K562 (cell line): ENCODE data around the gene WFIKKN1. TPM values are rescaled to one million over a fixed set of nuclear protein-coding genes. Genes with fewer than 3 reads are reported as not detected.
A peak's percentile ranks its signal among the peaks of the same experiment; 100 is the strongest.

ENCODE experiments used
- ATAC-seq: fragments of 200-7000 bp; cut with Tn5 transposase; 3 replicates; pipeline ENCODE4 v1.9.1; 2020; ENCODE audit warnings: moderate library complexity
- BruUV-seq: library from RNA; stranded (reverse); fragments of 400-500 nt; replicated peaks from 2 replicates; lab custom pipeline; 2021; lab: Mats Ljungman, UMichigan
- CTCF ChIA-PET: fragments of 300-600 bp; formaldehyde crosslinking; extraction: SDS; loops from one replicate; lab custom pipeline; 2021; ENCODE audit warnings: low intra/inter-chr PET ratio; lab: Yijun Ruan, JAX
- POLR2A ChIA-PET: fragments of 300-600, 350-650 bp; sonication (Branson Sonifier 250); formaldehyde crosslinking; extraction: SDS; loops from one replicate; lab custom pipeline; 2021; ENCODE audit warnings: antibody characterized with exemption, inconsistent platforms; lab: Yijun Ruan, JAX
- DNase-seq, 4 experiments: peaks; one replicate each; pipeline versions ENCODE4 v3.0.0 to v3.0.0-alpha.2; 2011 to 2018; ENCODE audit warnings: low spot score in 3 of 4, mixed read lengths in 3 of 4; ENCODE audit errors: extremely low read depth in 1 of 4
- FAIRE-seq: peaks from 2 replicates; lab custom pipeline; 2011; peaks lifted over from hg19 to GRCh38; lab: Jason Lieb, UNC
- H2AFZ ChIP-seq: 2 replicates; pipeline ENCODE4 v1.6.0; 2011; ENCODE audit warnings: low read depth, low read length, control low read depth, inconsistent platforms
- H3K27ac ChIP-seq: fragments of 200-600 bp; 3 replicates; pipeline ENCODE4 v1.8.0; 2011; ENCODE audit warnings: low read depth, mild to moderate bottlenecking, control low read depth, inconsistent platforms, low read length, moderate library complexity, mixed read lengths; ENCODE audit errors: extremely low read depth
- H3K27me3 ChIP-seq, 2 experiments: fragments of 300-600 bp in 1 of 2; 2 replicates in 1 of 2; 3 replicates in 1 of 2; pipeline versions ENCODE4 v1.6.0 to v1.8.0; 2011; ENCODE audit warnings: inconsistent platforms in 2 of 2, low read length in 2 of 2, mild to moderate bottlenecking in 1 of 2, mixed read lengths in 1 of 2, moderate library complexity in 1 of 2; ENCODE audit not compliant: control insufficient read depth in 2 of 2, insufficient read depth in 2 of 2
- H3K36me3 ChIP-seq: fragments of 300-600 bp; 3 replicates; pipeline ENCODE4 v1.8.0; 2011; ENCODE audit warnings: mild to moderate bottlenecking, low read length, inconsistent platforms; ENCODE audit not compliant: control insufficient read depth, insufficient read depth
- H3K4me1 ChIP-seq, 2 experiments: fragments of 200-600 bp in 1 of 2; replicated peaks in 1 of 2; 2 replicates in 1 of 2; 3 replicates in 1 of 2; pipeline versions ENCODE4 v1.5.1 to v1.8.0; 2011; ENCODE audit warnings: inconsistent platforms in 2 of 2, low read length in 2 of 2, mild to moderate bottlenecking in 1 of 2, mixed read lengths in 1 of 2, moderate library complexity in 1 of 2; ENCODE audit not compliant: control insufficient read depth in 2 of 2, insufficient read depth in 2 of 2
- H3K4me2 ChIP-seq: 2 replicates; pipeline ENCODE4 v1.6.1; 2011; ENCODE audit warnings: low read length, control low read depth, inconsistent platforms, mixed read lengths; ENCODE audit not compliant: insufficient read depth
- H3K4me3 ChIP-seq: fragments of 200-600 bp; sonication (generic), shearing (Covaris generic); 2 replicates; pipeline ENCODE4 v1.5.1; 2016; ENCODE audit warnings: control low read depth, inconsistent platforms
- H3K79me2 ChIP-seq: fragments of 200-600 bp; 3 replicates; pipeline ENCODE4 v1.8.0; 2011; ENCODE audit warnings: low read length, inconsistent platforms; ENCODE audit not compliant: control insufficient read depth, insufficient read depth
- H3K9ac ChIP-seq, 2 experiments: 2 replicates each; pipeline versions ENCODE4 v1.6.0 to v1.6.1; 2011; ENCODE audit warnings: low read depth in 2 of 2, low read length in 2 of 2, control low read depth in 1 of 2, inconsistent platforms in 1 of 2, mild to moderate bottlenecking in 1 of 2, mixed read lengths in 1 of 2; ENCODE audit not compliant: insufficient read depth in 1 of 2
- H3K9me1 ChIP-seq: one replicate; pipeline ENCODE4 v1.6.0; 2011; ENCODE audit warnings: inconsistent platforms, mild to moderate bottlenecking, low read length, moderate library complexity; ENCODE audit not compliant: control insufficient read depth, insufficient read depth
- H3K9me3 ChIP-seq: replicated peaks from 2 replicates; pipeline ENCODE4 v1.5.1; 2011; ENCODE audit warnings: low read depth, low read length, inconsistent platforms; ENCODE audit not compliant: control insufficient read depth, insufficient read depth
- H4K20me1 ChIP-seq: replicated peaks from 2 replicates; pipeline ENCODE4 v1.6.1; 2011; ENCODE audit warnings: low read length, inconsistent platforms, mixed read lengths; ENCODE audit not compliant: control insufficient read depth, insufficient read depth
- EGR1 ChIP-seq: fragments of 450-650 bp; conservative IDR thresholded peaks from 2 replicates; pipeline ENCODE4 v1.6.1; 2017; ENCODE audit warnings: mild to moderate bottlenecking
- POLR2B ChIP-seq: fragments of 450-650 bp; IDR thresholded peaks from 2 replicates; pipeline ENCODE4 v1.6.1; 2018; ENCODE audit warnings: low read depth; ENCODE audit not compliant: partially characterized antibody
- RBM22 ChIP-seq: fragments of 200-400 bp; formaldehyde crosslinking; IDR thresholded peaks from 2 replicates; pipeline ENCODE4 v1.6.1; 2018; ENCODE audit warnings: low read length, low read depth; ENCODE audit not compliant: poor library complexity, severe bottlenecking
- TFAP4 ChIP-seq: sonication (generic); formaldehyde crosslinking; IDR thresholded peaks from 2 replicates; pipeline ENCODE4 v1.8.0; 2022; ENCODE audit warnings: missing genetic modification reagents, mild to moderate bottlenecking, moderate library complexity, borderline replicate concordance
- ZNF311 ChIP-seq: fragments of 250-450 bp; sonication (Bioruptor Pico); IDR thresholded peaks from 2 replicates; pipeline ENCODE4 v1.4.0; 2020; ENCODE audit warnings: mild to moderate bottlenecking, moderate library complexity
- WGBS: fragments of 100-300 bp; shearing (Covaris generic); methylation state at CpG from one replicate; pipeline ENCODE4 v1.1.6; 2016; ENCODE audit warnings: low coverage, mixed read lengths; ENCODE audit not compliant: insufficient coverage; ENCODE audit errors: missing lambda C conversion rate; 5-methylcytosine and 5-hydroxymethylcytosine counted together
- in situ Hi-C: fragments of 300-500 bp; cut with MboI; formaldehyde crosslinking; loops from 4 replicates; pipeline ENCODE4 v1.15.0; 2018; ENCODE audit warnings: inconsistent platforms, mixed read lengths
- intact Hi-C: fragments of 100-400 bp; cut with micrococcal nuclease; formaldehyde crosslinking; loops from 2 replicates; pipeline ENCODE4 v1.14.2; 2022
- polyA plus RNA-seq, 8 experiments: library from polyadenylated mRNA; depleted of rRNA in 4 of 8; stranded (reverse) in 5 of 8; unstranded in 3 of 8; fragments of >200 nt; fragmentation: Nextera tagmentation in 2 of 8; fragmentation: Illumina TruSeq in 1 of 8; extraction: Ambion mirVana in 2 of 8; extraction: Trizol in 1 of 8; gene quantifications; 2 replicates each; pipeline versions ENCODE4 v1.2.1 to v1.2.3, GENCODE V29; 2011 to 2014; ENCODE audit warnings: inconsistent platforms in 1 of 8, missing spikeins in 1 of 8
- total RNA-seq, 7 experiments: library from RNA; depleted of rRNA in 6 of 7; stranded (reverse); fragments of >200 nt in 6 of 7; fragmentation: Illumina TruSeq in 2 of 7; extraction: Trizol in 2 of 7; gene quantifications; 2 replicates each; pipeline versions ENCODE4 v1.2.1 to v1.2.3, GENCODE V29; 2011 to 2021; ENCODE audit warnings: low replicate concordance in 1 of 7

WFIKKN1 gene
- total and polyA plus RNA-seq, 9 of the 15 experiments (the other 6 are each of a cell fraction or from before 2014, with no cell fraction given), result 0.14 to 1.1 (median 0.50) TPM; not detected in 4

DNA sequence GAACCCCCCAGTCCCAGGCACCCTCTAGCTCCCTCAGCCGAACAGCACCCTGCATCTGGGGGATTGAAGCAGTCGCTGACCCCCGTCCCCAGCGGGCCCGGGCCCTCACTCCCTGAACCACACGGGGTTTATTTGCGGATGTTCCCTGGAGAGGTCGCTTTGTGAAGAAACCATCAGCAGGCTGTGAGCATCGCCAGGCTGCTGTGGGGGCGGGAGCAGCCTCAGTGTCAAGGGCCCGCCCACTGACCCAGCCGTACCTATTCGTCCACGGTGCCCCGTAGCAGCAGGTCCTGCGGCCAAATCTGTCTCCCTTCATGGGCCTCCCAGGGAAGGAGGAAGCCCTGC, 47.3 kb upstream of the WFIKKN1 start:
- peaks cover 9 to 83% of the 10 kb centered on the region in 2 experiments for H3K4me1 ChIP-seq
- intact Hi-C loops (no loop called here), in situ Hi-C loops (no loop called here)
- H2AFZ ChIP-seq, result no peak overlapping the region
- no TSS peak for BruUV-seq
- H3K36me3 ChIP-seq, result peaks cover 7% of the 10 kb centered on the region; the same call in 1 of the 3 replicates
- no peak overlapping the region for H3K4me2 ChIP-seq
- H3K9me1 ChIP-seq, result peaks cover 5% of the 10 kb centered on the region
- 64% methylated on average over 12 of the region's 16 CpGs for WGBS
- ATAC-seq (no peak), FAIRE-seq (no peak), DNase-seq (peak in 1 of 4 experiments; percentile 37)
- 0 out of 4 replicates have a peak overlapping the region, but pooled peaks of 1 of the 2 experiments have one; percentile 36 for H3K9ac ChIP-seq
- CTCF ChIA-PET, result no interaction called here
- H4K20me1 ChIP-seq, result peaks cover 10% of the 10 kb centered on the region; the same call in 1 of the 2 replicates
- peaks cover 16% of the 10 kb centered on the region for H3K79me2 ChIP-seq
- no peaks in the 10 kb centered on the region for H3K27me3 ChIP-seq
- H3K27ac ChIP-seq, result no peak overlapping the region
- no peaks in the 10 kb centered on the region for H3K9me3 ChIP-seq
- POLR2A ChIA-PET, result interaction anchor here (0.6 kb wide), 2 partner anchors 66 to 362 kb away, joined by 4 read pairs; no protein-coding TSS in a partner anchor
- no peak overlapping the region for H3K4me3 ChIP-seq
- TF ChIP-seq POLR2B (peak; percentile 8), ZNF311 (CRISPR knock-in tag) (no peak), EGR1 (peak; percentile 49; the same call in 1 of the 2 replicates), RBM22 (peak; percentile 2), TFAP4 (0 out of 2 replicates have a peak, but pooled peaks have one; percentile 3)
